ENCODE results near the gene SBNO2. TPM values are rescaled to one million over a fixed set of nuclear protein-coding genes. Genes with fewer than 3 reads are reported as not detected.

SBNO2 gene
- total RNA-seq, 1 donor from 2014 or later = 3.3 TPM

DNA sequence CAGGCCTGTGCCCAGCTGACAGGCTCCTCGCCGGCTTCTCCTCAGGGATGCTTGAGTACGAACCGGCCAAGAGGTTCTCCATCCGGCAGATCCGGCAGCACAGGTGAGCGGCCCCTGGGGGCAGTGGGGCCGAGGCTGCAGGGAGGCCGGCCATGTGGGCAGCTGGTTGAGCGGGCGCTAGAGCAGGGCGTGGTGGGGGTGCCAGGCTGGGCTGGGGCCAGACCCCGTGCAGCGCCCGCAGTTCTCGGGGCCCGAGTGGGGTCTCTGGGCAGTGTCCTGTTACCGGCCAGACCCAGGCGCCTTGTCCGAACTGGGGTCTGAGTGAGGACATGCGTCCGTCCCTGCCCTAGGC lies 47.8 kb upstream of the SBNO2 start:
- H3K36me3 ChIP-seq = no peaks in the 10 kb centered on the region
- H3K9me3 Mint-ChIP-seq = no peaks in the 10 kb centered on the region
- peaks cover 8% of the 10 kb centered on the region for H3K4me1 Mint-ChIP-seq
- no peaks in the 10 kb centered on the region for H3K27me3 ChIP-seq
- DNase-seq (ENCODE audit: low spot score) = no peak
- TF ChIP-seq EZH2 (IDR thresholded peaks at IDR 0.05) (no peak), EZH2phosphoT487 (IDR thresholded peaks at IDR 0.05) (no peak)
- TF ChIP-seq, protein P1, sequence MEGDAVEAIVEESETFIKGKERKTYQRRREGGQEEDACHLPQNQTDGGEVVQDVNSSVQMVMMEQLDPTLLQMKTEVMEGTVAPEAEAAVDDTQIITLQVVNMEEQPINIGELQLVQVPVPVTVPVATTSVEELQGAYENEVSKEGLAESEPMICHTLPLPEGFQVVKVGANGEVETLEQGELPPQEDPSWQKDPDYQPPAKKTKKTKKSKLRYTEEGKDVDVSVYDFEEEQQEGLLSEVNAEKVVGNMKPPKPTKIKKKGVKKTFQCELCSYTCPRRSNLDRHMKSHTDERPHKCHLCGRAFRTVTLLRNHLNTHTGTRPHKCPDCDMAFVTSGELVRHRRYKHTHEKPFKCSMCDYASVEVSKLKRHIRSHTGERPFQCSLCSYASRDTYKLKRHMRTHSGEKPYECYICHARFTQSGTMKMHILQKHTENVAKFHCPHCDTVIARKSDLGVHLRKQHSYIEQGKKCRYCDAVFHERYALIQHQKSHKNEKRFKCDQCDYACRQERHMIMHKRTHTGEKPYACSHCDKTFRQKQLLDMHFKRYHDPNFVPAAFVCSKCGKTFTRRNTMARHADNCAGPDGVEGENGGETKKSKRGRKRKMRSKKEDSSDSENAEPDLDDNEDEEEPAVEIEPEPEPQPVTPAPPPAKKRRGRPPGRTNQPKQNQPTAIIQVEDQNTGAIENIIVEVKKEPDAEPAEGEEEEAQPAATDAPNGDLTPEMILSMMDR (IDR thresholded peaks at IDR 0.05) = no peak
- no peak overlapping the region for H3K9ac ChIP-seq
- no peaks in the 10 kb centered on the region for H3K4me1 ChIP-seq
- H2AFZ ChIP-seq (replicated peaks) = no peak overlapping the region
- H3K27ac ChIP-seq = no peak overlapping the region
- peaks cover 4% of the 10 kb centered on the region for H3F3A ChIP-seq (ENCODE audit: low read depth)
- H3K4me2 ChIP-seq = no peak overlapping the region
- peaks cover 25% of the 10 kb centered on the region for H3K79me2 ChIP-seq (ENCODE audit: low read depth)
- no peak overlapping the region for H3K4me3 Mint-ChIP-seq
- H3K36me3 Mint-ChIP-seq = no peaks in the 10 kb centered on the region
- no peaks in the 10 kb centered on the region for H3K27me3 Mint-ChIP-seq (ENCODE audit: insufficient read depth, low read depth)
- no peaks in the 10 kb centered on the region for H3K9me3 ChIP-seq (ENCODE audit: low read depth)
- no peak overlapping the region for H3K27ac Mint-ChIP-seq
- H3K4me3 ChIP-seq = no peak overlapping the region
- peaks cover 63% of the 10 kb centered on the region for H4K20me1 ChIP-seq (ENCODE audit: low read depth)

DNA sequence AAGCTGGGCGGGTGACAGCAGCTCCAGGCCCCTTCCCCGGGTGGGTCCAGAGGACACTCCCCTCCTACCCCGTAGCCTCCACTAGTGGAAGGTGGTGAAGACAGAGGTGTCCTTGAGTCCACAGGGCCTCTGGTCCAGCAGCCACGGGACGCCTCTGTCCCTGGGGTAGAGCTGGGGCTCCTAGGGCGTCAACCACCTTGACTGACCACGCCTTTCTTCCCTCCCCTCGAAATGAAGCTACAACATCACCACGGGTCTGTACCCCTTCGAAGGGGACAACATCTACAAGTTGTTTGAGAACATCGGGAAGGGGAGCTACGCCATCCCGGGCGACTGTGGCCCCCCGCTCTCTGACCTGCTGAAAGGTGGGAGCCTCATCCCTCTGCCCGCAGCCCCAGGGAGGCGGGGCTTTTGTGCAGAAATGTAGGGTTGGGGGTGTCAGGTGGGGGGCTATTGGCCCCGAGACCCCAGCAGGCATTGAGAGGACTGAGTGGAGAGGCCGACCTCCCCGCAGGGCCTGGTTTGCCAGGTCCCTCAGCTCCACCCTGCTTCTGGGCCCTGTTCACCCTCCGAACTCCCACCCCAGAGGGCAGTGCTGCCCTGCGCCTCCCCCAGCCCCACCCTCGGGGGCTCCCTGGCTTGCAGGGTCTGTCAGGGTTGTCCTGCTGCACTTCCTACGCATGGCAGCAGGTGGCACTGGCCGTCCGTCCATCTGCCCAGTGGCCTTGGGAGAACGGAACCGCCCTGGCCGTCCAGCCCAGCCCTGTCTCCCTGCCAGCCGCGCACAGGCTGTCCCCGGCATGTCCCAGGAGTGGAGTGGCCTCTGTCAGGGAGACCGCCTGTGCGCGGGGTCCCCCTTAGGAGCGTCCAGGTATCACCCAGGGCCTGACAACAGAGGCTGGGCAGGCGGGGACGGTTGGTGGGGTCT lies 47.2 kb upstream of the SBNO2 start:
- peak; percentile 75 for DNase-seq (ENCODE audit: low spot score)
- peaks cover 4% of the 10 kb centered on the region for H3F3A ChIP-seq (ENCODE audit: low read depth)
- H3K4me3 ChIP-seq = no peak overlapping the region
- H2AFZ ChIP-seq (replicated peaks) = no peak overlapping the region
- no peaks in the 10 kb centered on the region for H3K9me3 Mint-ChIP-seq
- H3K4me1 ChIP-seq = no peaks in the 10 kb centered on the region
- H3K36me3 ChIP-seq = no peaks in the 10 kb centered on the region
- H3K79me2 ChIP-seq (ENCODE audit: low read depth) = peaks cover 32% of the 10 kb centered on the region
- peaks cover 70% of the 10 kb centered on the region for H4K20me1 ChIP-seq (ENCODE audit: low read depth)
- H3K27ac ChIP-seq = no peak overlapping the region
- H3K4me2 ChIP-seq = no peak overlapping the region
- H3K9ac ChIP-seq = no peak overlapping the region
- no peaks in the 10 kb centered on the region for H3K27me3 ChIP-seq
- no peaks in the 10 kb centered on the region for H3K36me3 Mint-ChIP-seq
- H3K9me3 ChIP-seq (ENCODE audit: low read depth) = no peaks in the 10 kb centered on the region
- TF ChIP-seq EZH2phosphoT487 (IDR thresholded peaks at IDR 0.05) = no peak
- TF ChIP-seq, protein P1 (IDR thresholded peaks at IDR 0.05) = peak; percentile 65
- peaks cover 9% of the 10 kb centered on the region for H3K4me1 Mint-ChIP-seq
- no peak overlapping the region for H3K27ac Mint-ChIP-seq
- H3K4me3 Mint-ChIP-seq = no peak overlapping the region
- no peaks in the 10 kb centered on the region for H3K27me3 Mint-ChIP-seq (ENCODE audit: insufficient read depth, low read depth)

DNA sequence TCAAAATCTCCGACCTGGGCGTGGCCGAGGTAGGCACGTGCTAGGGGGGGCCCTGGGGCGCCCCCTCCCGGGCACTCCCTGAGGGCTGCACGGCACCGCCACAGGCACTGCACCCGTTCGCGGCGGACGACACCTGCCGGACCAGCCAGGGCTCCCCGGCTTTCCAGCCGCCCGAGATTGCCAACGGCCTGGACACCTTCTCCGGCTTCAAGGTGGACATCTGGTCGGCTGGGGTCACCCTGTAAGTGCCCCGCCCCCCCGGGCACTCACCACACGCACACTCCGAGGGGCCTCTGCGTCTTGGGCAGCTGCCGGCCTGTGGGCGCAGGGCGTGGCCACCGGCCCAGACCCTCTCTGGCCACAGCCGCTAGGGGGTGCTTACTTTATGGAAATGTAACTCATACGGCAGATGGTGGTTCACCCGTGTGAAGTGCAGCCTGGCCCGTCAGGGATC lies 46.4 kb upstream of the SBNO2 start:
- H3K79me2 ChIP-seq (ENCODE audit: low read depth) = peaks cover 39% of the 10 kb centered on the region
- H3K36me3 ChIP-seq = no peaks in the 10 kb centered on the region
- H4K20me1 ChIP-seq (ENCODE audit: low read depth) = peaks cover 74% of the 10 kb centered on the region
- H3K4me1 ChIP-seq = no peaks in the 10 kb centered on the region
- H3K9me3 ChIP-seq (ENCODE audit: low read depth) = no peaks in the 10 kb centered on the region
- H3K27me3 Mint-ChIP-seq (ENCODE audit: insufficient read depth, low read depth) = no peaks in the 10 kb centered on the region
- H3K4me1 Mint-ChIP-seq = peaks cover 13% of the 10 kb centered on the region
- H3K4me3 ChIP-seq = no peak overlapping the region
- no peak overlapping the region for H3K27ac Mint-ChIP-seq
- DNase-seq (ENCODE audit: low spot score) = no peak
- H3K4me3 Mint-ChIP-seq = no peak overlapping the region
- H3K27ac ChIP-seq = no peak overlapping the region
- H3K4me2 ChIP-seq = no peak overlapping the region
- peaks cover 4% of the 10 kb centered on the region for H3F3A ChIP-seq (ENCODE audit: low read depth)
- H3K36me3 Mint-ChIP-seq = no peaks in the 10 kb centered on the region
- no peak for TF ChIP-seq EZH2 (IDR thresholded peaks at IDR 0.05)
- TF ChIP-seq, protein P1 (IDR thresholded peaks at IDR 0.05) = no peak
- no peak for TF ChIP-seq EZH2phosphoT487 (IDR thresholded peaks at IDR 0.05)
- H2AFZ ChIP-seq (replicated peaks) = no peak overlapping the region
- no peaks in the 10 kb centered on the region for H3K9me3 Mint-ChIP-seq
- no peak overlapping the region for H3K9ac ChIP-seq
- H3K27me3 ChIP-seq = no peaks in the 10 kb centered on the region

Measured in neural progenitor cell (in vitro differentiated cells).